ENCODE results near the gene TUBB8B.
"Not testable (repeated sequence)": the region's sequence is repeated elsewhere in the genome, so short reads cannot be mapped to it uniquely, and the experiment has no call there.

DNA sequence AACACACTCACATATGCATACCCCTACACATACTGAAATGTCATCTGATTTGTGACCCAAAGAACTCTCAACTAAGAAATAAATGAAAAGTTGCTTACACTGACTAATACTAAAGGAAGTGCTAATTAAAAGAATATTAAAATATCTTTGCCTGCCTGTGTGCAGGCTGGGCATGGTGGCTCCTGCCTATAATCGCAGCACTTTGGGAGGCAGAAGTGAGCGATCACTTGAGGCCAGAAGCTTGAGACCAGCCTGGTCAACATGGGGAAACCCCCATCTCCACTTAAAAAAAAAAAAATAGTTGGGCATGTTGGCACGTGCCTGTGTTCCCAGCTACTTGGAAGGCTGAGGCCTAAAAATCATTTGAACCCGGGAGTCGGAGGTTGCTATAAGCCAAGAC, 14.9 kb upstream of the TUBB8B start:
- TF ChIP-seq, protein P1, sequence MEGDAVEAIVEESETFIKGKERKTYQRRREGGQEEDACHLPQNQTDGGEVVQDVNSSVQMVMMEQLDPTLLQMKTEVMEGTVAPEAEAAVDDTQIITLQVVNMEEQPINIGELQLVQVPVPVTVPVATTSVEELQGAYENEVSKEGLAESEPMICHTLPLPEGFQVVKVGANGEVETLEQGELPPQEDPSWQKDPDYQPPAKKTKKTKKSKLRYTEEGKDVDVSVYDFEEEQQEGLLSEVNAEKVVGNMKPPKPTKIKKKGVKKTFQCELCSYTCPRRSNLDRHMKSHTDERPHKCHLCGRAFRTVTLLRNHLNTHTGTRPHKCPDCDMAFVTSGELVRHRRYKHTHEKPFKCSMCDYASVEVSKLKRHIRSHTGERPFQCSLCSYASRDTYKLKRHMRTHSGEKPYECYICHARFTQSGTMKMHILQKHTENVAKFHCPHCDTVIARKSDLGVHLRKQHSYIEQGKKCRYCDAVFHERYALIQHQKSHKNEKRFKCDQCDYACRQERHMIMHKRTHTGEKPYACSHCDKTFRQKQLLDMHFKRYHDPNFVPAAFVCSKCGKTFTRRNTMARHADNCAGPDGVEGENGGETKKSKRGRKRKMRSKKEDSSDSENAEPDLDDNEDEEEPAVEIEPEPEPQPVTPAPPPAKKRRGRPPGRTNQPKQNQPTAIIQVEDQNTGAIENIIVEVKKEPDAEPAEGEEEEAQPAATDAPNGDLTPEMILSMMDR (IDR thresholded peaks at IDR 0.05; ENCODE audit: insufficient read depth, low read length), result not testable (repeated sequence)
- not testable (repeated sequence) for TF ChIP-seq POLR2AphosphoS5 (IDR thresholded peaks at IDR 0.05; ENCODE audit: low read depth); SPI1 (IDR thresholded peaks at IDR 0.05; ENCODE audit: borderline replicate concordance, low read depth); GABPA (IDR thresholded peaks at IDR 0.05; ENCODE audit: low read depth)
- TF ChIP-seq, protein P2, sequence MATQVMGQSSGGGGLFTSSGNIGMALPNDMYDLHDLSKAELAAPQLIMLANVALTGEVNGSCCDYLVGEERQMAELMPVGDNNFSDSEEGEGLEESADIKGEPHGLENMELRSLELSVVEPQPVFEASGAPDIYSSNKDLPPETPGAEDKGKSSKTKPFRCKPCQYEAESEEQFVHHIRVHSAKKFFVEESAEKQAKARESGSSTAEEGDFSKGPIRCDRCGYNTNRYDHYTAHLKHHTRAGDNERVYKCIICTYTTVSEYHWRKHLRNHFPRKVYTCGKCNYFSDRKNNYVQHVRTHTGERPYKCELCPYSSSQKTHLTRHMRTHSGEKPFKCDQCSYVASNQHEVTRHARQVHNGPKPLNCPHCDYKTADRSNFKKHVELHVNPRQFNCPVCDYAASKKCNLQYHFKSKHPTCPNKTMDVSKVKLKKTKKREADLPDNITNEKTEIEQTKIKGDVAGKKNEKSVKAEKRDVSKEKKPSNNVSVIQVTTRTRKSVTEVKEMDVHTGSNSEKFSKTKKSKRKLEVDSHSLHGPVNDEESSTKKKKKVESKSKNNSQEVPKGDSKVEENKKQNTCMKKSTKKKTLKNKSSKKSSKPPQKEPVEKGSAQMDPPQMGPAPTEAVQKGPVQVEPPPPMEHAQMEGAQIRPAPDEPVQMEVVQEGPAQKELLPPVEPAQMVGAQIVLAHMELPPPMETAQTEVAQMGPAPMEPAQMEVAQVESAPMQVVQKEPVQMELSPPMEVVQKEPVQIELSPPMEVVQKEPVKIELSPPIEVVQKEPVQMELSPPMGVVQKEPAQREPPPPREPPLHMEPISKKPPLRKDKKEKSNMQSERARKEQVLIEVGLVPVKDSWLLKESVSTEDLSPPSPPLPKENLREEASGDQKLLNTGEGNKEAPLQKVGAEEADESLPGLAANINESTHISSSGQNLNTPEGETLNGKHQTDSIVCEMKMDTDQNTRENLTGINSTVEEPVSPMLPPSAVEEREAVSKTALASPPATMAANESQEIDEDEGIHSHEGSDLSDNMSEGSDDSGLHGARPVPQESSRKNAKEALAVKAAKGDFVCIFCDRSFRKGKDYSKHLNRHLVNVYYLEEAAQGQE (IDR thresholded peaks at IDR 0.05; ENCODE audit: insufficient replicate concordance, low read depth), result not testable (repeated sequence)

Measured in HL-60 (cell line).